ENCODE data around the gene SLC25A27.
A peak's percentile ranks its signal among the peaks of the same experiment; 100 is the strongest.
"Not testable (repeated sequence)": the region's sequence is repeated elsewhere in the genome, so short reads cannot be mapped to it uniquely, and the experiment has no call there.

The SLC25A27 gene

GRCh38 chr6:46637145-46637544 is 15.6 kb upstream of the SLC25A27 start:
- H3K27ac ChIP-seq = no peak overlapping the region
- TF ChIP-seq, protein P1, sequence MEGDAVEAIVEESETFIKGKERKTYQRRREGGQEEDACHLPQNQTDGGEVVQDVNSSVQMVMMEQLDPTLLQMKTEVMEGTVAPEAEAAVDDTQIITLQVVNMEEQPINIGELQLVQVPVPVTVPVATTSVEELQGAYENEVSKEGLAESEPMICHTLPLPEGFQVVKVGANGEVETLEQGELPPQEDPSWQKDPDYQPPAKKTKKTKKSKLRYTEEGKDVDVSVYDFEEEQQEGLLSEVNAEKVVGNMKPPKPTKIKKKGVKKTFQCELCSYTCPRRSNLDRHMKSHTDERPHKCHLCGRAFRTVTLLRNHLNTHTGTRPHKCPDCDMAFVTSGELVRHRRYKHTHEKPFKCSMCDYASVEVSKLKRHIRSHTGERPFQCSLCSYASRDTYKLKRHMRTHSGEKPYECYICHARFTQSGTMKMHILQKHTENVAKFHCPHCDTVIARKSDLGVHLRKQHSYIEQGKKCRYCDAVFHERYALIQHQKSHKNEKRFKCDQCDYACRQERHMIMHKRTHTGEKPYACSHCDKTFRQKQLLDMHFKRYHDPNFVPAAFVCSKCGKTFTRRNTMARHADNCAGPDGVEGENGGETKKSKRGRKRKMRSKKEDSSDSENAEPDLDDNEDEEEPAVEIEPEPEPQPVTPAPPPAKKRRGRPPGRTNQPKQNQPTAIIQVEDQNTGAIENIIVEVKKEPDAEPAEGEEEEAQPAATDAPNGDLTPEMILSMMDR (conservative IDR thresholded peaks at IDR 0.05) = no peak
- TF ChIP-seq ZFX (IDR thresholded peaks at IDR 0.05) = no peak

- no peak overlapping the region for H3K27ac ChIP-seq
- TF ChIP-seq, protein P1 (conservative IDR thresholded peaks at IDR 0.05) = no peak
- no peak for TF ChIP-seq ZFX (IDR thresholded peaks at IDR 0.05)
These were observed 14.8 kb upstream of the SLC25A27 start for GRCh38 chr6:46637933-46638332.

GRCh38 chr6:46638650-46639049 is 14.1 kb upstream of the SLC25A27 start:
- no peak overlapping the region for H3K27ac ChIP-seq
- TF ChIP-seq ZFX (IDR thresholded peaks at IDR 0.05) = no peak
- TF ChIP-seq, protein P1 (conservative IDR thresholded peaks at IDR 0.05) = no peak

DNA sequence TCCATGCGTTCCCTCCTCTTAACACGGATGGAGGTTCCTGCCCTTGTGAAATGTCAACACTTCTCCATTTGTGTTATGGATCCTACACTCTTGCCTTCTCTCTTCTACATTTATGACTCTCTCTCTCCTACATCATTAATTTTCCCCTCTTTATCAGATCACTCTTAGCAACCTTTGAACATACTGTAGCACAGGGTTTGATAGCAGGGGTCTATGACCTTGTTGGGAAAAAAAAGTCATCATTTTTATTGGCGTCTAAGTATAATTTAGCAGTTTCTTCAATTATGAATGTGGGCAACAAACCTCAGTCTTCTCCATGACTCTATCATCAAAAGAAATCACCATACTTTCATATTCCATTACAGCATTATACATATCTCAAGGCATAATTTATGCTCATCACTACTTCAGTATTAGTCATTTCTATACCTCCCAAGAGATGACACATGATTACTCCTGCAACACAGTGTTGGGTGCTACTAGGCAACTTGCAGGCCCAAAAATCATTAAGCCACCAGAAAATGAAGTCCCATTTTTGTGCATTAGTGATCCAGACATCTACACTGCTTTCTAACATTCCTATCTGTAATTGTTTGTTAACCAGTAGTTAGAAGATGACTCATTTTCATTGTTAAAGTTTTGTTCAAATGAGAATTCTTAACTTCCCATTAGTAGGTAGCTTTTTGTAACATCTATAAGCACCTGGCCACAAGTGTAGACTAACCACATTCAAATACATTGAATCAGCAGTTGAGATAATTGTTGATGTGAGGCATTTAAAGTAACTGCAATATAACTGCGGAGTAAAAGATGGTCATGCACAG is 9.6 kb upstream of the SLC25A27 start:
- no peak overlapping the region for H3K27ac ChIP-seq
- no peak for TF ChIP-seq ZFX (IDR thresholded peaks at IDR 0.05)
- TF ChIP-seq, protein P1 (conservative IDR thresholded peaks at IDR 0.05) = no peak

DNA sequence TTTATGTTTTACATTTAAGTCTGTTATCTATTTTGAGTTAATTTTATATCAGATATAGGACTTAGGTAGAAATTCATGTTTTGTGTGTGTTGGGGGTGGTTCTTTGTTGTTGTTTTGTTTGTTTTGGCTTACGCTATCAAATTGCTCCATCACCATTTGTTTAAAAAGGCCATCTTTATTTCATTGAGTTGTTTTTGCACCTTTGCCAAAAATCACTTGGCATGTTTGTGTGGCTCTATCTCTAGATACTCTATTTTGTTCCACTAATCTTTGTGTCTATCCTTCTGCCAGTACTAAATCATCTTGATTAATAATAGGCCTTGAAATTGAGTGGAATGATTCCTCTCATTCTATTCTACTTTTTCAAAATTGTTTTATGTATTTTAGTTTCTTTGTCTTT is 7.5 kb upstream of the SLC25A27 start:
- TF ChIP-seq, protein P1 (conservative IDR thresholded peaks at IDR 0.05) = no peak
- TF ChIP-seq ZFX (IDR thresholded peaks at IDR 0.05) = no peak

DNA sequence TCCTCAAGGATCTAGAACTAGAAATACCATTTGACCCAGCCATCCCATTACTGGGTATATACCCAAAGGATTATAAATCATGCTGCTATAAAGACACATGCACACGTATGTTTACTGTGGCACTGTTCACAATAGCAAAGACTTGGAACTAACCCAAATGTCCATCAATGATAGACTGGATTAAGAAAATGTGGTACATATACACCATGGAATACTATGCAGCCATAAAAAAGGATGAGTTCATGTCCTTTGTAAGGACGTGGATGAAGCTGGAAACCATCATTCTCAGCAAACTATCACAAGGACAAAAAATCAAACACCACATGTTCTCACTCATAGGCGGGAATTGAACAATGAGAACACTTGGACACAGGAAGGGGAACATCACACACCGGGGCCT is 4.7 kb upstream of the SLC25A27 start:
- H3K27ac ChIP-seq = not testable (repeated sequence)

More for the DNA sequence above, 7.5 kb upstream of the SLC25A27 start:
- no peak overlapping the region for H3K27ac ChIP-seq

GRCh38 chr6:46648869-46649492 is 3.8 kb upstream of the SLC25A27 start:
- TF ChIP-seq, protein P1 (conservative IDR thresholded peaks at IDR 0.05) = no peak
- no peak for TF ChIP-seq ZFX (IDR thresholded peaks at IDR 0.05)
- peak overlapping the region; percentile 55; the same call in 1 of the 2 replicates for H3K27ac ChIP-seq
